Keratinocyte (primary cell): ENCODE measurements around the gene OR6K2. TPM values are rescaled to one million over a fixed set of nuclear protein-coding genes. Genes with fewer than 3 reads are reported as not detected.

Source experiments
- DNase-seq: peaks from one replicate; pipeline ENCODE4 v3.0.0-alpha.2; 2011; ENCODE audit warnings: low read depth, missing footprints, low spot score
- FAIRE-seq: peaks from 2 replicates; lab custom pipeline; 2011; peaks lifted over from hg19 to GRCh38; lab: Jason Lieb, UNC
- H2AFZ ChIP-seq: 2 replicates; pipeline ENCODE4 v1.6.0; 2012; ENCODE audit warnings: low read length, control low read depth, inconsistent platforms; ENCODE audit not compliant: control insufficient read depth
- H3K27ac ChIP-seq: 2 replicates; pipeline ENCODE4 v1.5.1; 2011; ENCODE audit warnings: low read length; ENCODE audit not compliant: control insufficient read depth, insufficient read depth
- H3K27me3 ChIP-seq: 3 replicates; pipeline ENCODE4 v1.6.0; 2011; ENCODE audit warnings: low read length; ENCODE audit not compliant: control insufficient read depth, insufficient read depth; ENCODE audit errors: extremely low read depth
- H3K36me3 ChIP-seq, 2 experiments: 2 replicates in 1 of 2; 3 replicates in 1 of 2; pipeline ENCODE4 v1.5.1; 2011; ENCODE audit warnings: low read length in 2 of 2, mild to moderate bottlenecking in 1 of 2; ENCODE audit not compliant: control insufficient read depth in 2 of 2, insufficient read depth in 2 of 2; ENCODE audit errors: extremely low read depth in 1 of 2
- H3K4me1 ChIP-seq: 3 replicates; pipeline ENCODE4 v1.5.1; 2011; ENCODE audit warnings: low read length; ENCODE audit not compliant: control insufficient read depth, insufficient read depth; ENCODE audit errors: extremely low read depth
- H3K4me2 ChIP-seq: 3 replicates; pipeline ENCODE4 v1.6.0; 2011; ENCODE audit warnings: low read depth, low read length; ENCODE audit not compliant: control insufficient read depth, insufficient read depth; ENCODE audit errors: extremely low read depth
- H3K4me3 ChIP-seq, 3 experiments: fragments of 200-600 bp in 1 of 3; sonication (generic) in 1 of 3; 2 replicates in 2 of 3; 3 replicates in 1 of 3; pipeline ENCODE4 v1.5.1; 2011 to 2016; ENCODE audit warnings: low read length in 3 of 3, mild to moderate bottlenecking in 3 of 3, control low read depth in 2 of 3, inconsistent platforms in 1 of 3, low read depth in 1 of 3, mixed read lengths in 1 of 3, mixed run types in 1 of 3, moderate library complexity in 1 of 3; ENCODE audit not compliant: control insufficient read depth in 2 of 3, insufficient read depth in 2 of 3; ENCODE audit errors: extremely low read depth in 1 of 3
- H3K79me2 ChIP-seq: 2 replicates; pipeline ENCODE4 v1.6.0; 2012; ENCODE audit warnings: low read length; ENCODE audit not compliant: control insufficient read depth, insufficient read depth
- H3K9ac ChIP-seq: 3 replicates; pipeline ENCODE4 v1.6.0; 2011; ENCODE audit warnings: low read length; ENCODE audit not compliant: control insufficient read depth, insufficient read depth; ENCODE audit errors: extremely low read depth
- H3K9me1 ChIP-seq: 3 replicates; pipeline ENCODE4 v1.6.0; 2011; ENCODE audit warnings: low read length; ENCODE audit not compliant: control insufficient read depth, insufficient read depth; ENCODE audit errors: extremely low read depth
- H3K9me3 ChIP-seq: 2 replicates; pipeline ENCODE4 v1.5.1; 2012; ENCODE audit warnings: low read depth, low read length; ENCODE audit not compliant: control insufficient read depth
- H4K20me1 ChIP-seq: 3 replicates; pipeline ENCODE4 v1.6.0; 2011; ENCODE audit warnings: low read length; ENCODE audit not compliant: control insufficient read depth, insufficient read depth; ENCODE audit errors: extremely low read depth
- CTCF ChIP-seq, 3 experiments: IDR thresholded peaks in 1 of 3; conservative IDR thresholded peaks in 1 of 3; optimal IDR thresholded peaks in 1 of 3; 2 replicates in 2 of 3; 3 replicates in 1 of 3; pipeline versions ENCODE3 to v1.5.1; 2011; ENCODE audit warnings: low read length in 3 of 3, mild to moderate bottlenecking in 3 of 3, moderate library complexity in 2 of 3, control low read depth in 1 of 3, inconsistent platforms in 1 of 3; ENCODE audit not compliant: insufficient read depth in 2 of 3; ENCODE audit errors: extremely low read depth in 1 of 3
- EZH2 ChIP-seq: IDR thresholded peaks from one replicate; pipeline ENCODE4 v1.6.1; 2012; ENCODE audit warnings: inconsistent platforms, mild to moderate bottlenecking, low read length, moderate library complexity
- dilution Hi-C: fragments of 300-500 bp; cut with MboI; formaldehyde crosslinking; loops from one replicate; pipeline ENCODE4 v1.7.0; 2020; ENCODE audit warnings: low sequenced_read_pairs; ENCODE audit not compliant: extremely low pct_ligation_motif_present
- polyA plus RNA-seq, 5 experiments: library from polyadenylated mRNA; depleted of rRNA in 3 of 5; stranded (reverse) in 3 of 5; stranded (forward) in 1 of 5; unstranded in 1 of 5; fragments of >200 nt; gene quantifications; 1 replicate in 1 of 5; 2 replicates in 3 of 5; 3 replicates in 1 of 5; pipeline versions ENCODE4 v1.2.1 to v1.2.3, GENCODE V29; 2011 to 2012; ENCODE audit warnings: missing spikeins in 2 of 5, low read depth in 1 of 5, low replicate concordance in 1 of 5

Gene OR6K2
- polyA plus RNA-seq, 1 donor (not counting 4 experiments of a cell fraction or from before 2014, with no cell fraction given) = not detected

GRCh38 chr1:158732524-158732923 is 32.1 kb upstream of the OR6K2 start:
- no peak overlapping the region for H3K9ac ChIP-seq
- H3K4me1 ChIP-seq = no peaks in the 10 kb centered on the region
- no peaks in the 10 kb centered on the region for H3K9me3 ChIP-seq
- FAIRE-seq = no peak
- no peaks in the 10 kb centered on the region for H3K79me2 ChIP-seq
- H3K4me3 ChIP-seq = no peak overlapping the region
- no peak overlapping the region for H3K27ac ChIP-seq
- H3K27me3 ChIP-seq = no peaks in the 10 kb centered on the region
- H3K4me2 ChIP-seq = no peak overlapping the region
- no peak for DNase-seq
- TF ChIP-seq EZH2 (no peak), CTCF (optimal IDR thresholded peaks at IDR 0.05 in 1 of 3, IDR thresholded peaks at IDR 0.05 in 1 of 3, conservative IDR thresholded peaks at IDR 0.05 in 1 of 3; ENCODE audit: extremely low read depth in 1 of 3, insufficient read depth in 2 of 3, low read length in 3 of 3) (no peak)
- no peaks in the 10 kb centered on the region for H4K20me1 ChIP-seq
- no peak overlapping the region for H2AFZ ChIP-seq
- dilution Hi-C loops = no loop called here
- no peaks in the 10 kb centered on the region for H3K36me3 ChIP-seq
- no peaks in the 10 kb centered on the region for H3K9me1 ChIP-seq

GRCh38 chr1:158731707-158732106 is 31.3 kb upstream of the OR6K2 start:
- TF ChIP-seq EZH2 = no peak
- no peak for TF ChIP-seq CTCF (optimal IDR thresholded peaks at IDR 0.05 in 1 of 3, IDR thresholded peaks at IDR 0.05 in 1 of 3, conservative IDR thresholded peaks at IDR 0.05 in 1 of 3; ENCODE audit: extremely low read depth in 1 of 3, insufficient read depth in 2 of 3, low read length in 3 of 3)

More at GRCh38 chr1:158731707-158732106, 31.3 kb upstream of the OR6K2 start:
- dilution Hi-C loops = no loop called here
- Histone ChIP-seq H3K27me3 (no peaks in the 10 kb centered on the region), H2AFZ (no peak overlapping the region), H3K4me1 (no peaks in the 10 kb centered on the region), H3K4me3 (no peak overlapping the region), H4K20me1 (no peaks in the 10 kb centered on the region), H3K27ac (no peak overlapping the region), H3K9ac (no peak overlapping the region), H3K9me1 (no peaks in the 10 kb centered on the region), H3K36me3 (no peaks in the 10 kb centered on the region), H3K79me2 (no peaks in the 10 kb centered on the region), H3K4me2 (no peak overlapping the region), H3K9me3 (no peaks in the 10 kb centered on the region)
- FAIRE-seq (no peak), DNase-seq (no peak)
